ENCODE measurements around the gene LAMP5.

DNA sequence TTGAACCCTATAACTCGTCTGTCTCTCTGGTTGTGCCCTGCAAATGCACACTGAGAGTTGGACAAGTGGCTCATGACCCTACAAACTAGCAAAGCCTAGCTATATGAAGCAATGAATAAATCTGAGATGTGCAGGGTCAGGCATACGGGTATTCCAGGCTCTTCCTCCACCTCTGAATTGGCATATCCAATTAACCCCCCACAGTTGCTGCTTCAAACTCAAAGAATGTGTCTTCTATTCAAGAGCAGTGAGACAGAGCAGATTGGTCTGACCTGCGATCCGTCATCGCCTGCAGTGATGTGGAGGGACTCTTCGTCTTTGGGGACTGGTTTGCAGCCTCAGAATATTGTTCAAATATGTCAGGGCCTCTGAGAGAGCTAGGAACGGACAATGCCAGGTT, 59.8 kb downstream of the LAMP5 start:
- no peak for TF ChIP-seq EZH2 (IDR thresholded peaks at IDR 0.05; ENCODE audit: borderline replicate concordance, low read length)
- TF ChIP-seq, protein P1, sequence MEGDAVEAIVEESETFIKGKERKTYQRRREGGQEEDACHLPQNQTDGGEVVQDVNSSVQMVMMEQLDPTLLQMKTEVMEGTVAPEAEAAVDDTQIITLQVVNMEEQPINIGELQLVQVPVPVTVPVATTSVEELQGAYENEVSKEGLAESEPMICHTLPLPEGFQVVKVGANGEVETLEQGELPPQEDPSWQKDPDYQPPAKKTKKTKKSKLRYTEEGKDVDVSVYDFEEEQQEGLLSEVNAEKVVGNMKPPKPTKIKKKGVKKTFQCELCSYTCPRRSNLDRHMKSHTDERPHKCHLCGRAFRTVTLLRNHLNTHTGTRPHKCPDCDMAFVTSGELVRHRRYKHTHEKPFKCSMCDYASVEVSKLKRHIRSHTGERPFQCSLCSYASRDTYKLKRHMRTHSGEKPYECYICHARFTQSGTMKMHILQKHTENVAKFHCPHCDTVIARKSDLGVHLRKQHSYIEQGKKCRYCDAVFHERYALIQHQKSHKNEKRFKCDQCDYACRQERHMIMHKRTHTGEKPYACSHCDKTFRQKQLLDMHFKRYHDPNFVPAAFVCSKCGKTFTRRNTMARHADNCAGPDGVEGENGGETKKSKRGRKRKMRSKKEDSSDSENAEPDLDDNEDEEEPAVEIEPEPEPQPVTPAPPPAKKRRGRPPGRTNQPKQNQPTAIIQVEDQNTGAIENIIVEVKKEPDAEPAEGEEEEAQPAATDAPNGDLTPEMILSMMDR (IDR thresholded peaks at IDR 0.05; ENCODE audit: low read length): no peak

Data from OCI-LY1 (cell line).